Ovary (tissue), 9 donors: ENCODE measurements around the gene FUOM. TPM values are rescaled to one million over a fixed set of nuclear protein-coding genes. Genes with fewer than 3 reads are reported as not detected.

Experiments
- DNase-seq, 5 donors: peaks; one replicate each; pipeline ENCODE4 v3.0.0-alpha.2; 2019 to 2020
- H3K27ac ChIP-seq, 2 donors: fragments of 200-600 bp; one replicate each; pipeline versions ENCODE4 v1.5.1 to v1.8.0; 2019 to 2022
- H3K27me3 ChIP-seq: fragments of 200-600 bp; one replicate; pipeline ENCODE4 v1.8.0; 2022
- H3K36me3 ChIP-seq: fragments of 200-600 bp; sonication (generic); one replicate; pipeline ENCODE4 v1.5.1; 2019
- H3K4me1 ChIP-seq: one replicate; pipeline ENCODE4 v1.8.1; 2013; ENCODE audit warnings: mild to moderate bottlenecking, moderate library complexity; ENCODE audit not compliant: insufficient read depth
- H3K4me3 ChIP-seq: fragments of 200-600 bp; sonication (generic); one replicate; pipeline ENCODE4 v1.5.1; 2017
- H3K9me3 ChIP-seq, 2 donors: fragments of 200-600 bp in 1 of 2; sonication (generic) in 1 of 2; one replicate each; pipeline versions ENCODE4 v1.5.1 to v1.8.1; 2013 to 2019; ENCODE audit warnings: mild to moderate bottlenecking in 1 of 2, moderate library complexity in 1 of 2
- CTCF ChIP-seq, 3 donors: fragments of 450-650 bp in 2 of 3; fragments of 200-600 bp in 1 of 3; IDR thresholded peaks; one replicate each; pipeline versions ENCODE4 v1.5.1 to v1.8.0; 2016 to 2022; ENCODE audit warnings: antibody characterized with exemption in 3 of 3, mild to moderate bottlenecking in 1 of 3
- EP300 ChIP-seq: sonication (generic); formaldehyde crosslinking; IDR thresholded peaks from one replicate; pipeline ENCODE4 v1.6.1; 2017; ENCODE audit warnings: antibody characterized with exemption
- POLR2A ChIP-seq: fragments of 450-650 bp; IDR thresholded peaks from one replicate; pipeline ENCODE4 v1.6.1; 2017; ENCODE audit warnings: antibody characterized with exemption, mild to moderate bottlenecking, moderate library complexity
- WGBS, 3 donors: extraction: QIAGEN DNeasy Blood & Tissue Kit in 1 of 3; methylation state at CpG; one replicate each; pipeline versions ENCODE4 v1.1.5 to v1.1.7; 2013 to 2017; 5-methylcytosine and 5-hydroxymethylcytosine counted together
- intact Hi-C, 4 donors: fragments of 100-400 bp; cut with DNase I; formaldehyde crosslinking; loops; one replicate each; pipeline versions ENCODE4 v1.11.0 to v1.15.1; 2022 to 2023
- polyA plus RNA-seq, 2 donors: library from polyadenylated mRNA; stranded (reverse); fragments of 200-250 nt in 1 of 2; fragments of 350-450 nt in 1 of 2; fragmentation: Illumina TruSeq in 1 of 2; extraction: RNeasy Lipid Tissue Mini Kit (QIAGEN cat#74804) in 1 of 2; gene quantifications; one replicate each; pipeline ENCODE4 v1.2.3, GENCODE V29; 2013 to 2014
- total RNA-seq, 7 donors: library from RNA; depleted of rRNA in 2 of 7; stranded (reverse); fragments of >200 nt in 2 of 7; fragmentation: NEBNext Ultra II Directional in 3 of 7; extraction: Animal tissue kit (Norgen Biotek cat#: 25700) in 3 of 7; gene quantifications; one replicate each; pipeline versions ENCODE4 v1.1.0 to v1.2.4, GENCODE V29; 2016 to 2023
- donor health status: DM: no; HTN: no; CAD: no; lungs with moderate emphysema.
- donor health status: DM: no; HTN: no; CAD: no.
- donor health status: Bipolar disorder and iron deficiency.
- donor health status: DM: yes; HTN: yes; CAD: no.
- donor health status: DM: no; HTN: no; CAD: no.
- donor health status: DM: yes; HTN: yes; CAD: no.

The FUOM gene
- total and polyA plus RNA-seq, 9 donors: 1.2 to 26.3 (median 14.8) TPM

- TF ChIP-seq POLR2A (no peak), EP300 (no peak)
- H3K4me1 ChIP-seq: peaks cover 14% of the 10 kb centered on the region
- intact Hi-C loops: loop anchor here in 1 of 4 donors (2.0 kb wide), 1 partner anchor 50 kb away; no protein-coding TSS in a partner anchor
Observed at GRCh38 chr10:133310399-133310755, 47.4 kb downstream of the FUOM start.

GRCh38 chr10:133309720-133310398, 48.0 kb downstream of the FUOM start:
- no peak overlapping the region for H3K4me3 ChIP-seq
- no peaks in the 10 kb centered on the region for H3K27me3 ChIP-seq
- H3K4me1 ChIP-seq: peaks cover 14% of the 10 kb centered on the region
- no peak for TF ChIP-seq CTCF (IDR thresholded peaks at IDR 0.05)
- no peak for TF ChIP-seq EP300
- no peak for TF ChIP-seq POLR2A
- DNase-seq: peak; percentile 32 to 77 (median 72)
- no peaks in the 10 kb centered on the region for H3K9me3 ChIP-seq
- intact Hi-C loops: loop anchor here in 3 of 4 donors (2.0 to 5.0 kb wide), 3 partner anchors 48 to 67 kb away; partner anchors contain the start of gene PAOX (in 1 of the 3)
- H3K36me3 ChIP-seq: no peaks in the 10 kb centered on the region
- 79 to 89% (median 83%) methylated on average over 33 of the region's 33 CpGs for WGBS, 3 donors
- peak overlapping the region in 1 of 2 donors; percentile 99 for H3K27ac ChIP-seq

More at GRCh38 chr10:133310399-133310755, 47.4 kb downstream of the FUOM start:
- Histone ChIP-seq H3K27ac (no peak overlapping the region), H3K9me3 (no peaks in the 10 kb centered on the region), H3K36me3 (no peaks in the 10 kb centered on the region), H3K27me3 (no peaks in the 10 kb centered on the region), H3K4me3 (no peak overlapping the region)
- 90 to 94% (median 92%) methylated on average over 16 of the region's 16 CpGs for WGBS, 3 donors
- DNase-seq: peak in 1 of 5 donors; percentile 41

GRCh38 chr10:133309100-133309719, 48.6 kb downstream of the FUOM start:
- DNase-seq: peak; percentile 90 to 96 (median 95)
- Histone ChIP-seq H3K27ac (peak overlapping the region; percentile 84 to 99), H3K9me3 (no peaks in the 10 kb centered on the region), H3K36me3 (no peaks in the 10 kb centered on the region), H3K27me3 (no peaks in the 10 kb centered on the region), H3K4me3 (peak overlapping the region; percentile 97), H3K4me1 (peaks cover 14% of the 10 kb centered on the region)
- 19 to 33% (median 27%) methylated on average over 37 to 46 of the region's 46 CpGs for WGBS, 3 donors
- intact Hi-C loops: loop anchor here in 2 of 4 donors (5.0 kb wide), 2 partner anchors 47 to 68 kb away; partner anchors contain the start of gene PAOX (in 1 of the 2)
- TF ChIP-seq CTCF (IDR thresholded peaks at IDR 0.05) (no peak), EP300 (no peak), POLR2A (no peak)

GRCh38 chr10:133308421-133309099, 49.3 kb downstream of the FUOM start, which contains the start of the genes TUBGCP2 and ZNF511:
Gene TUBGCP2, minus strand, starts transcription at chr10:133308872. Its CDS starts 5,931 bp downstream, at chr10:133302941.
Gene ZNF511, plus strand, starts transcription at chr10:133308914. Its CDS starts 30 bp downstream, at chr10:133308944.
- intact Hi-C loops: loop anchor here in 2 of 4 donors (5.0 kb wide), 2 partner anchors 46 to 69 kb away; partner anchors contain the start of gene PAOX (in 1 of the 2)
- TF ChIP-seq EP300 (no peak), CTCF (IDR thresholded peaks at IDR 0.05) (no peak), POLR2A (peak; percentile 73)
- Histone ChIP-seq H3K9me3 (no peaks in the 10 kb centered on the region), H3K27me3 (no peaks in the 10 kb centered on the region), H3K36me3 (no peaks in the 10 kb centered on the region), H3K4me1 (peaks cover 14% of the 10 kb centered on the region), H3K27ac (peak within 1 kb of the TSS; percentile 84 to 99), H3K4me3 (peak within 1 kb of the TSS; percentile 97)
- 0 to 1% (median 0%) methylated on average over 45 to 89 of the region's 89 CpGs for WGBS, 3 donors
- DNase-seq: peak; percentile 85 to 94 (median 91)
